ENCODE measurements around the gene CTCF.

DNA sequence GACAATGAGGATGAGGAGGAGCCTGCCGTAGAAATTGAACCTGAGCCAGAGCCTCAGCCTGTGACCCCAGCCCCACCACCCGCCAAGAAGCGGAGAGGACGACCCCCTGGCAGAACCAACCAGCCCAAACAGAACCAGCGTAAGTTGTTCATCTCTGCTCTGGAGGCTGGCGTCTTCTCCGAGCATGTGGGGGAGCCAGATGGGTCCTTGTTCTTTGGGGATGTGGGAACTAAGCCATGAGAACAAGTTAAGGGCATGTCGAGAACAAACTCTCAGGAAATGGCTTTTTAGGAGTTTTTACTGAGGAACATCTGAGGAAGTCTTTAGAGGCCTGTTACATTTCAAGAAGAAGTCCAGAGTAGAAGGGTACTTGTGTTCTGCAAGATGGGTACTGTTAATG is 74.4 kb downstream of the CTCF start:
- TF ChIP-seq POLR2AphosphoS5 (IDR thresholded peaks at IDR 0.05; ENCODE audit: low read length) (no peak), EZH2 (IDR thresholded peaks at IDR 0.05; ENCODE audit: borderline replicate concordance, control insufficient read depth, low read depth, low read length) (no peak), YY1 (IDR thresholded peaks at IDR 0.05; ENCODE audit: low read depth, low read length) (no peak), SRF (IDR thresholded peaks at IDR 0.05; ENCODE audit: low read depth in 2 of 2, low read length in 2 of 2) (no peak), CHD2 (IDR thresholded peaks at IDR 0.05; ENCODE audit: borderline replicate concordance, low read depth, low read length) (no peak), CREB1 (IDR thresholded peaks at IDR 0.05; ENCODE audit: low read depth) (no peak), NR2F1 (conservative IDR thresholded peaks at IDR 0.05) (no peak), JUNB (IDR thresholded peaks at IDR 0.05) (no peak), TAF1 (IDR thresholded peaks at IDR 0.05; ENCODE audit: borderline replicate concordance, low read depth, low read length) (no peak)
- TF ChIP-seq, protein P1, sequence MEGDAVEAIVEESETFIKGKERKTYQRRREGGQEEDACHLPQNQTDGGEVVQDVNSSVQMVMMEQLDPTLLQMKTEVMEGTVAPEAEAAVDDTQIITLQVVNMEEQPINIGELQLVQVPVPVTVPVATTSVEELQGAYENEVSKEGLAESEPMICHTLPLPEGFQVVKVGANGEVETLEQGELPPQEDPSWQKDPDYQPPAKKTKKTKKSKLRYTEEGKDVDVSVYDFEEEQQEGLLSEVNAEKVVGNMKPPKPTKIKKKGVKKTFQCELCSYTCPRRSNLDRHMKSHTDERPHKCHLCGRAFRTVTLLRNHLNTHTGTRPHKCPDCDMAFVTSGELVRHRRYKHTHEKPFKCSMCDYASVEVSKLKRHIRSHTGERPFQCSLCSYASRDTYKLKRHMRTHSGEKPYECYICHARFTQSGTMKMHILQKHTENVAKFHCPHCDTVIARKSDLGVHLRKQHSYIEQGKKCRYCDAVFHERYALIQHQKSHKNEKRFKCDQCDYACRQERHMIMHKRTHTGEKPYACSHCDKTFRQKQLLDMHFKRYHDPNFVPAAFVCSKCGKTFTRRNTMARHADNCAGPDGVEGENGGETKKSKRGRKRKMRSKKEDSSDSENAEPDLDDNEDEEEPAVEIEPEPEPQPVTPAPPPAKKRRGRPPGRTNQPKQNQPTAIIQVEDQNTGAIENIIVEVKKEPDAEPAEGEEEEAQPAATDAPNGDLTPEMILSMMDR (IDR thresholded peaks at IDR 0.05 in 2 of 3, conservative IDR thresholded peaks at IDR 0.05 in 1 of 3; ENCODE audit: control insufficient read depth in 2 of 3, extremely low read depth in 1 of 3, insufficient read depth in 1 of 3, low read depth in 3 of 3, low read length in 3 of 3): no peak
- TF ChIP-seq, protein P2, sequence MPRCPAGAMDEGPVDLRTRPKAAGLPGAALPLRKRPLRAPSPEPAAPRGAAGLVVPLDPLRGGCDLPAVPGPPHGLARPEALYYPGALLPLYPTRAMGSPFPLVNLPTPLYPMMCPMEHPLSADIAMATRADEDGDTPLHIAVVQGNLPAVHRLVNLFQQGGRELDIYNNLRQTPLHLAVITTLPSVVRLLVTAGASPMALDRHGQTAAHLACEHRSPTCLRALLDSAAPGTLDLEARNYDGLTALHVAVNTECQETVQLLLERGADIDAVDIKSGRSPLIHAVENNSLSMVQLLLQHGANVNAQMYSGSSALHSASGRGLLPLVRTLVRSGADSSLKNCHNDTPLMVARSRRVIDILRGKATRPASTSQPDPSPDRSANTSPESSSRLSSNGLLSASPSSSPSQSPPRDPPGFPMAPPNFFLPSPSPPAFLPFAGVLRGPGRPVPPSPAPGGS (IDR thresholded peaks at IDR 0.05; ENCODE audit: borderline replicate concordance, insufficient read depth, low read depth, low read length, poor library complexity, severe bottlenecking): no peak
- TF ChIP-seq, protein P3, sequence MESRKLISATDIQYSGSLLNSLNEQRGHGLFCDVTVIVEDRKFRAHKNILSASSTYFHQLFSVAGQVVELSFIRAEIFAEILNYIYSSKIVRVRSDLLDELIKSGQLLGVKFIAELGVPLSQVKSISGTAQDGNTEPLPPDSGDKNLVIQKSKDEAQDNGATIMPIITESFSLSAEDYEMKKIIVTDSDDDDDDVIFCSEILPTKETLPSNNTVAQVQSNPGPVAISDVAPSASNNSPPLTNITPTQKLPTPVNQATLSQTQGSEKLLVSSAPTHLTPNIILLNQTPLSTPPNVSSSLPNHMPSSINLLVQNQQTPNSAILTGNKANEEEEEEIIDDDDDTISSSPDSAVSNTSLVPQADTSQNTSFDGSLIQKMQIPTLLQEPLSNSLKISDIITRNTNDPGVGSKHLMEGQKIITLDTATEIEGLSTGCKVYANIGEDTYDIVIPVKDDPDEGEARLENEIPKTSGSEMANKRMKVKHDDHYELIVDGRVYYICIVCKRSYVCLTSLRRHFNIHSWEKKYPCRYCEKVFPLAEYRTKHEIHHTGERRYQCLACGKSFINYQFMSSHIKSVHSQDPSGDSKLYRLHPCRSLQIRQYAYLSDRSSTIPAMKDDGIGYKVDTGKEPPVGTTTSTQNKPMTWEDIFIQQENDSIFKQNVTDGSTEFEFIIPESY (IDR thresholded peaks at IDR 0.05): no peak
- TF ChIP-seq, protein P4, sequence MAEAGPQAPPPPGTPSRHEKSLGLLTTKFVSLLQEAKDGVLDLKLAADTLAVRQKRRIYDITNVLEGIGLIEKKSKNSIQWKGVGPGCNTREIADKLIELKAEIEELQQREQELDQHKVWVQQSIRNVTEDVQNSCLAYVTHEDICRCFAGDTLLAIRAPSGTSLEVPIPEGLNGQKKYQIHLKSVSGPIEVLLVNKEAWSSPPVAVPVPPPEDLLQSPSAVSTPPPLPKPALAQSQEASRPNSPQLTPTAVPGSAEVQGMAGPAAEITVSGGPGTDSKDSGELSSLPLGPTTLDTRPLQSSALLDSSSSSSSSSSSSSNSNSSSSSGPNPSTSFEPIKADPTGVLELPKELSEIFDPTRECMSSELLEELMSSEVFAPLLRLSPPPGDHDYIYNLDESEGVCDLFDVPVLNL (IDR thresholded peaks at IDR 0.05; ENCODE audit: low read depth, low read length): no peak
